ENCODE data around the gene CEP85.

The CEP85 gene

DNA sequence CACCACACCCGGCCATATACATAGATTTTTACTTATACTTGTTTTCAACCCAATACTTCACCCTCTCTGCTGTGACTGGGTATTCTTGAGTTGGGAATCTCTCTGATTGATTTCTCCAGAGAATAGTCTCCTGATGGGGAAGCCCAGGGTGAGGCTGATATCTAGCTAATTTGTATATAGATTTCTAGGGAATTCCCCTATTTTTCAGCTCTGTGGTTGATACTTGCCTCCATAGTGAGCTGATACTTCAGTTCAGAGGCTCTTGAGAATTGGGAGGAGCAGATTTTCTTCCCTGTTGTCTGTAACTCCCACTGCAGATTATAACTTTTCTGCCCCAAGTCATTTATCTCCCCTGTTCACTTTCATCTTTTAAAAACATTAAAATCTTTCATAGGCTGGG is 31.4 kb downstream of the CEP85 start:
- H3K27me3 ChIP-seq (ENCODE audit: control insufficient read depth, insufficient read depth, low read length): no peaks in the 10 kb centered on the region
- H3K4me1 ChIP-seq (ENCODE audit: control insufficient read depth, insufficient read depth, low read length): no peaks in the 10 kb centered on the region
- no peak overlapping the region for H3K4me3 ChIP-seq (ENCODE audit: low read length)
- peaks cover 25% of the 10 kb centered on the region for H3K36me3 ChIP-seq (ENCODE audit: insufficient read depth, low read length)
- no peak overlapping the region for H3K4me2 ChIP-seq (ENCODE audit: low read length)
- no peaks in the 10 kb centered on the region for H3K9me3 ChIP-seq (replicated peaks; ENCODE audit: low read length)
- no peak overlapping the region for H3K9ac ChIP-seq (ENCODE audit: low read depth, low read length)

GRCh38 chr1:26268290-26269197 is 34.5 kb downstream of the CEP85 start:
- H3K27me3 ChIP-seq (ENCODE audit: control insufficient read depth, insufficient read depth, low read length): no peaks in the 10 kb centered on the region
- no peak overlapping the region for H3K4me3 ChIP-seq (ENCODE audit: low read length)
- H3K9ac ChIP-seq (ENCODE audit: low read depth, low read length): no peak overlapping the region
- peaks cover 47% of the 10 kb centered on the region for H3K36me3 ChIP-seq (ENCODE audit: insufficient read depth, low read length)
- no peaks in the 10 kb centered on the region for H3K4me1 ChIP-seq (ENCODE audit: control insufficient read depth, insufficient read depth, low read length)
- no peak overlapping the region for H3K4me2 ChIP-seq (ENCODE audit: low read length)
- no peaks in the 10 kb centered on the region for H3K9me3 ChIP-seq (replicated peaks; ENCODE audit: low read length)

GRCh38 chr1:26269198-26269550 is 35.2 kb downstream of the CEP85 start:
- Histone ChIP-seq H3K9me3 (replicated peaks; ENCODE audit: low read length) (no peaks in the 10 kb centered on the region), H3K4me3 (ENCODE audit: low read length) (no peak overlapping the region), H3K4me1 (ENCODE audit: control insufficient read depth, insufficient read depth, low read length) (peaks cover under 1% of the 10 kb centered on the region), H3K9ac (ENCODE audit: low read depth, low read length) (no peak overlapping the region), H3K4me2 (ENCODE audit: low read length) (no peak overlapping the region), H3K36me3 (ENCODE audit: insufficient read depth, low read length) (peaks cover 49% of the 10 kb centered on the region), H3K27me3 (ENCODE audit: control insufficient read depth, insufficient read depth, low read length) (no peaks in the 10 kb centered on the region)

GRCh38 chr1:26274801-26275425 is 40.9 kb downstream of the CEP85 start:
- no peak overlapping the region for H3K4me3 ChIP-seq (ENCODE audit: low read length)
- H3K36me3 ChIP-seq (ENCODE audit: insufficient read depth, low read length): peaks cover 38% of the 10 kb centered on the region
- no peaks in the 10 kb centered on the region for H3K27me3 ChIP-seq (ENCODE audit: control insufficient read depth, insufficient read depth, low read length)
- peaks cover 55% of the 10 kb centered on the region for H3K4me1 ChIP-seq (ENCODE audit: control insufficient read depth, insufficient read depth, low read length)
- peak overlapping the region; percentile 28 for H3K9ac ChIP-seq (ENCODE audit: low read depth, low read length)
- no peak overlapping the region for H3K4me2 ChIP-seq (ENCODE audit: low read length)
- no peaks in the 10 kb centered on the region for H3K9me3 ChIP-seq (replicated peaks; ENCODE audit: low read length)

GRCh38 chr1:26275580-26276431 is 41.8 kb downstream of the CEP85 start:
- Histone ChIP-seq H3K4me2 (ENCODE audit: low read length) (peak overlapping the region; percentile 58), H3K4me1 (ENCODE audit: control insufficient read depth, insufficient read depth, low read length) (peaks cover 55% of the 10 kb centered on the region), H3K36me3 (ENCODE audit: insufficient read depth, low read length) (peaks cover 34% of the 10 kb centered on the region), H3K9me3 (replicated peaks; ENCODE audit: low read length) (no peaks in the 10 kb centered on the region), H3K9ac (ENCODE audit: low read depth, low read length) (peak overlapping the region; percentile 63), H3K27me3 (ENCODE audit: control insufficient read depth, insufficient read depth, low read length) (no peaks in the 10 kb centered on the region), H3K4me3 (ENCODE audit: low read length) (peak overlapping the region; percentile 11)

DNA sequence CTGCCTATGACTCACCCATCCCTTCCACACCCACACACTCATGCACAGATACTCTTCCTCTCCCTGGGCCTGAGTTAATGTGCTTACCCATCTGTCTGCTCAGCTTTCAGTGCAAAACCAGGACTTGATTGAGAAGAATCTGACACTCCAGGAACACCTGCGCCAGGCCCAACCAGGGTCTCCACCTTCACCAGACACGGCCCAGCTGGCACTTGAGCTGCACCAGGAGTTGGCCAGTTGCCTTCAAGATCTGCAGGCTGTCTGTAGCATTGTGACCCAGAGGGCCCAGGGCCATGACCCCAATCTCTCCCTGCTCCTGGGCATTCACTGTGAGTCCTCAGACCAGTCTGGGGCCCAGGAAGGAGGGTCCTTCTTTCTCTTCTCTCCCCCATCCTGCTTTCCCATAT is 42.4 kb downstream of the CEP85 start:
- H3K27me3 ChIP-seq (ENCODE audit: control insufficient read depth, insufficient read depth, low read length): no peaks in the 10 kb centered on the region
- H3K9ac ChIP-seq (ENCODE audit: low read depth, low read length): peak overlapping the region; percentile 21
- H3K36me3 ChIP-seq (ENCODE audit: insufficient read depth, low read length): peaks cover 34% of the 10 kb centered on the region
- H3K4me2 ChIP-seq (ENCODE audit: low read length): peak overlapping the region; percentile 58
- H3K4me3 ChIP-seq (ENCODE audit: low read length): peak overlapping the region; percentile 29
- H3K9me3 ChIP-seq (replicated peaks; ENCODE audit: low read length): no peaks in the 10 kb centered on the region
- H3K4me1 ChIP-seq (ENCODE audit: control insufficient read depth, insufficient read depth, low read length): peaks cover 61% of the 10 kb centered on the region

DNA sequence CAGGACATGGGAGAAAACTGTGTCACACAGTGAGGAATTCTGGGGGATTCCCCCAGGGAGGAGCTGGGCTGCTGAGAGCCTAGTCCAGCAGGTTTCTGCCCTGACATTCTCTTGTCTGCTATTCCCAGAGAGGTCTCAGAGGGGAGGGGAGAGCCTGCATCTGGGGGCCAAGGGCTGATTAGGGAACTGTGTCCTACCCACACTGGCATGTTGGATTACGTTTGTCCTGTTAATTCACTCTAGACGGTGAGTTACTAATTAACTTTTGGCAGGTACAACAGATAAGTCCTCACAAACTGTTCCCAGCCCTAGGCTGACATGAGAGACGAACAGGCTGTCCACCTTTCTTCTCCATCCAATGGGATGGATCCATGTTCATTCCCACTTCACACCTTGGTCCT is 43.3 kb downstream of the CEP85 start:
- H3K4me2 ChIP-seq (ENCODE audit: low read length): no peak overlapping the region
- peak overlapping the region; percentile 89 for H3K9ac ChIP-seq (ENCODE audit: low read depth, low read length)
- no peaks in the 10 kb centered on the region for H3K27me3 ChIP-seq (ENCODE audit: control insufficient read depth, insufficient read depth, low read length)

DNA sequence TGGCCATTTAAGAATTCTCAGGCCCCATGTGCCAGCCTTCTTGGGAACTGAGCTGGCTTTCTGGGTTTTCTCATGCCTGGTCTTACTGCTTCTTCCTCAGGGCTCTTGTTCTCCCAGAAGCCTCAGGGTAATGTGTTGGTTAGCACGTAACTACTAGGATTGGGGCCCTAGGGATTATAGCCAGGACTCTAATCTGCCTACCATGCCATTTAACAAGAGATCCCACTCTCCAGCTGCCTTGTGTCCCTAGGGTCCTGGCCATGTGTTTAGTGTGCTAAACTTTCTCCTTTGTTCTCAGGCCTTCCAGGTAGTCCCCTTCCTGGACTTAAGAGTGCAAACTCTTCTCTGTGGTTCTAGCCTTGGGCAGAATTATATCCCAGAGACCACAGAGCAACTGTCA is 43.7 kb downstream of the CEP85 start:
- no peaks in the 10 kb centered on the region for H3K27me3 ChIP-seq (ENCODE audit: control insufficient read depth, insufficient read depth, low read length)
- peaks cover 74% of the 10 kb centered on the region for H3K4me1 ChIP-seq (ENCODE audit: control insufficient read depth, insufficient read depth, low read length)
- peaks cover 35% of the 10 kb centered on the region for H3K36me3 ChIP-seq (ENCODE audit: insufficient read depth, low read length)
- peak overlapping the region; percentile 89 for H3K9ac ChIP-seq (ENCODE audit: low read depth, low read length)
- peak overlapping the region; percentile 95 for H3K4me2 ChIP-seq (ENCODE audit: low read length)
- H3K9me3 ChIP-seq (replicated peaks; ENCODE audit: low read length): no peaks in the 10 kb centered on the region
- H3K4me3 ChIP-seq (ENCODE audit: low read length): peak overlapping the region; percentile 13

More for the DNA sequence above, 43.3 kb downstream of the CEP85 start:
- no peaks in the 10 kb centered on the region for H3K9me3 ChIP-seq (replicated peaks; ENCODE audit: low read length)
- peaks cover 31% of the 10 kb centered on the region for H3K36me3 ChIP-seq (ENCODE audit: insufficient read depth, low read length)
- no peak overlapping the region for H3K4me3 ChIP-seq (ENCODE audit: low read length)
- peaks cover 70% of the 10 kb centered on the region for H3K4me1 ChIP-seq (ENCODE audit: control insufficient read depth, insufficient read depth, low read length)

GRCh38 chr1:26278303-26278702 is 44.3 kb downstream of the CEP85 start:
- H3K4me3 ChIP-seq (ENCODE audit: low read length): peak overlapping the region; percentile 13

GRCh38 chr1:26278724-26279455 is 44.9 kb downstream of the CEP85 start:
- peaks cover 33% of the 10 kb centered on the region for H3K36me3 ChIP-seq (ENCODE audit: insufficient read depth, low read length)
- H3K4me3 ChIP-seq (ENCODE audit: low read length): peak overlapping the region; percentile 90
- no peaks in the 10 kb centered on the region for H3K9me3 ChIP-seq (replicated peaks; ENCODE audit: low read length)
- peak overlapping the region; percentile 95 for H3K4me2 ChIP-seq (ENCODE audit: low read length)
- peak overlapping the region; percentile 89 for H3K9ac ChIP-seq (ENCODE audit: low read depth, low read length)
- peaks cover 86% of the 10 kb centered on the region for H3K4me1 ChIP-seq (ENCODE audit: control insufficient read depth, insufficient read depth, low read length)
- no peaks in the 10 kb centered on the region for H3K27me3 ChIP-seq (ENCODE audit: control insufficient read depth, insufficient read depth, low read length)

More at GRCh38 chr1:26278303-26278702, 44.3 kb downstream of the CEP85 start:
- H3K36me3 ChIP-seq (ENCODE audit: insufficient read depth, low read length): peaks cover 32% of the 10 kb centered on the region
- H3K27me3 ChIP-seq (ENCODE audit: control insufficient read depth, insufficient read depth, low read length): no peaks in the 10 kb centered on the region
- H3K9me3 ChIP-seq (replicated peaks; ENCODE audit: low read length): no peaks in the 10 kb centered on the region
- H3K9ac ChIP-seq (ENCODE audit: low read depth, low read length): peak overlapping the region; percentile 89
- H3K4me1 ChIP-seq (ENCODE audit: control insufficient read depth, insufficient read depth, low read length): peaks cover 80% of the 10 kb centered on the region
- H3K4me2 ChIP-seq (ENCODE audit: low read length): peak overlapping the region; percentile 95
